ENCODE results near the gene C9orf40. TPM values are rescaled to one million over a fixed set of nuclear protein-coding genes. Genes with fewer than 3 reads are reported as not detected.

Gene C9orf40
- polyA plus RNA-seq, 1 donor (not counting 4 experiments of a cell fraction or from before 2014, with no cell fraction given) = 5.1 TPM

- H3K4me3 ChIP-seq (ENCODE audit: control insufficient read depth in 2 of 3, extremely low read depth in 1 of 3, insufficient read depth in 2 of 3, low read depth in 1 of 3, low read length in 3 of 3) = no peak overlapping the region
Observed at GRCh38 chr9:74961496-74961895, 8.8 kb upstream of the C9orf40 start.

GRCh38 chr9:74960561-74960960, 7.8 kb upstream of the C9orf40 start:
- H3K27ac ChIP-seq (ENCODE audit: control insufficient read depth, insufficient read depth, low read length) = no peak overlapping the region
- FAIRE-seq (peak; percentile 85), DNase-seq (ENCODE audit: low read depth, low spot score) (peak; percentile 53)
- no peak overlapping the region for H3K9ac ChIP-seq (ENCODE audit: control insufficient read depth, extremely low read depth, insufficient read depth, low read length)
- no peak overlapping the region for H3K4me3 ChIP-seq (ENCODE audit: control insufficient read depth in 2 of 3, extremely low read depth in 1 of 3, insufficient read depth in 2 of 3, low read depth in 1 of 3, low read length in 3 of 3)
- no peaks in the 10 kb centered on the region for H3K36me3 ChIP-seq (ENCODE audit: control insufficient read depth in 2 of 2, extremely low read depth in 1 of 2, insufficient read depth in 2 of 2, low read length in 2 of 2)
- no peaks in the 10 kb centered on the region for H3K79me2 ChIP-seq (ENCODE audit: control insufficient read depth, insufficient read depth, low read length)
- H4K20me1 ChIP-seq (ENCODE audit: control insufficient read depth, extremely low read depth, insufficient read depth, low read length) = no peaks in the 10 kb centered on the region
- H3K9me1 ChIP-seq (ENCODE audit: control insufficient read depth, extremely low read depth, insufficient read depth, low read length) = no peaks in the 10 kb centered on the region
- no peaks in the 10 kb centered on the region for H3K9me3 ChIP-seq (ENCODE audit: control insufficient read depth, low read depth, low read length)
- TF ChIP-seq CTCF (optimal IDR thresholded peaks at IDR 0.05 in 1 of 3, IDR thresholded peaks at IDR 0.05 in 1 of 3, conservative IDR thresholded peaks at IDR 0.05 in 1 of 3; ENCODE audit: extremely low read depth in 1 of 3, insufficient read depth in 2 of 3, low read length in 3 of 3) = no peak
- H3K4me1 ChIP-seq (ENCODE audit: control insufficient read depth, extremely low read depth, insufficient read depth, low read length) = peaks cover 3% of the 10 kb centered on the region
- H3K27me3 ChIP-seq (ENCODE audit: control insufficient read depth, extremely low read depth, insufficient read depth, low read length) = no peaks in the 10 kb centered on the region
- dilution Hi-C loops (cut with MboI; ENCODE audit: extremely low pct_ligation_motif_present, low sequenced_read_pairs) = no loop called here
- no peak overlapping the region for H2AFZ ChIP-seq (ENCODE audit: control insufficient read depth, low read length)
- no peak overlapping the region for H3K4me2 ChIP-seq (ENCODE audit: control insufficient read depth, extremely low read depth, insufficient read depth, low read depth, low read length)

More at GRCh38 chr9:74961496-74961895, 8.8 kb upstream of the C9orf40 start:
- FAIRE-seq (no peak), DNase-seq (ENCODE audit: low read depth, low spot score) (no peak)
- Histone ChIP-seq H3K9ac (ENCODE audit: control insufficient read depth, extremely low read depth, insufficient read depth, low read length) (no peak overlapping the region), H2AFZ (ENCODE audit: control insufficient read depth, low read length) (no peak overlapping the region), H3K27me3 (ENCODE audit: control insufficient read depth, extremely low read depth, insufficient read depth, low read length) (no peaks in the 10 kb centered on the region), H4K20me1 (ENCODE audit: control insufficient read depth, extremely low read depth, insufficient read depth, low read length) (no peaks in the 10 kb centered on the region), H3K9me3 (ENCODE audit: control insufficient read depth, low read depth, low read length) (no peaks in the 10 kb centered on the region), H3K9me1 (ENCODE audit: control insufficient read depth, extremely low read depth, insufficient read depth, low read length) (no peaks in the 10 kb centered on the region), H3K36me3 (ENCODE audit: control insufficient read depth in 2 of 2, extremely low read depth in 1 of 2, insufficient read depth in 2 of 2, low read length in 2 of 2) (no peaks in the 10 kb centered on the region), H3K27ac (ENCODE audit: control insufficient read depth, insufficient read depth, low read length) (no peak overlapping the region), H3K4me2 (ENCODE audit: control insufficient read depth, extremely low read depth, insufficient read depth, low read depth, low read length) (no peak overlapping the region), H3K79me2 (ENCODE audit: control insufficient read depth, insufficient read depth, low read length) (no peaks in the 10 kb centered on the region), H3K4me1 (ENCODE audit: control insufficient read depth, extremely low read depth, insufficient read depth, low read length) (peaks cover 3% of the 10 kb centered on the region)
- TF ChIP-seq CTCF (optimal IDR thresholded peaks at IDR 0.05 in 1 of 3, IDR thresholded peaks at IDR 0.05 in 1 of 3, conservative IDR thresholded peaks at IDR 0.05 in 1 of 3; ENCODE audit: extremely low read depth in 1 of 3, insufficient read depth in 2 of 3, low read length in 3 of 3) (no peak), EZH2 (IDR thresholded peaks at IDR 0.05; ENCODE audit: low read length) (no peak)
- dilution Hi-C loops (cut with MboI; ENCODE audit: extremely low pct_ligation_motif_present, low sequenced_read_pairs) = no loop called here

Data from keratinocyte (primary cell).